GM19328 (cell line): ENCODE measurements around the gene HBS1L.

ENCODE experiments used
- ATAC-seq: cut with Tn5 transposase; IDR thresholded peaks from one replicate; pipeline ENCODE4 v1.9.1; 2021; ENCODE audit warnings: mild to moderate bottlenecking, moderate library complexity; ENCODE audit not compliant: unreplicated experiment

HBS1L gene

DNA sequence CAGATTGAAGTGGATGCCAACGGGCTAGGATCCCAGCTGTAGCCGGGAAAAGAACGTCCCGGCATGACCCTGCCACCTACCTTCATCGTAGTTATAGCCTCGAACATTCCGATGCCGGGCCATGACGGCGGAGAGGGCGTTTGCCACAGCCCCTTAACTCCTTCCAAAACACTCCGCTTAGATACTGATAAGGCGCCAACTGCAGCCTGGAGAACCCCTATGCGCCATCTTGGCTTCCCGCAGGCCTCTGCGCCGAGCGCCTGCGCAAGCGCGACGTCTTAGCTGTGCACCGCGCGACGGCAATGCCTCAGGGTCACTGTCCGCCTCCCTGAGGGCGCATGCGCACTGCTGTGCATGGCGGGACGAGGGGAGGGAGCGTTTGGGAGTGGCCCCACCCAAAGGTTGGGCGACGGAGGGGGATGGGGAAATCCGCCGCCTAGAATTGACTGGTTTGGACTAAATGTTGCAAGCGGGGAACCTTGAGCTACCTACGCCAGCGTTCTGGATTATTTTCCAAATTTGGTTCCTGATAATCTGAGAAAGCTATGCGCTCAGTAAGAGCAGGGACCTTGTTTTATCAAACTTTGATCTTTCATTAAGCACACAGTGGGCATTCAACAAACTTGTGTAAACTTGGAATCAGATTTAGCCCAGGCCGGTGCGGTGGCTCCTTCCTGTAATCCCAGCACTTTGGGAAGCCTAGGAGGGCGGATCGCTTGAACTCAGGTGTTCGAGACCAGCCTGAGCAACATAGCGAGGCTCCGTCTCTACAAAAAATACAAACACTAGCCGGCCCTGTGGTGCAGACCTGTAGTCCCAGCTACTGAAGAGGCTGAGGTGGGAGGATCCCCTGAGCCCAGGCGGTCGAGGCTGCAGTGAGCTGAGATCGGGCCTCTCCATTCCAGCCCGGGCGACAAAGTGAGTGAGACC lies at the start of gene HBS1L:
HBS1L (minus strand) TSS at position 254 of the 930 bp plus-strand sequence; CDS start at position 123, 131 bp downstream.
- ATAC-seq, result peak; percentile 98

DNA sequence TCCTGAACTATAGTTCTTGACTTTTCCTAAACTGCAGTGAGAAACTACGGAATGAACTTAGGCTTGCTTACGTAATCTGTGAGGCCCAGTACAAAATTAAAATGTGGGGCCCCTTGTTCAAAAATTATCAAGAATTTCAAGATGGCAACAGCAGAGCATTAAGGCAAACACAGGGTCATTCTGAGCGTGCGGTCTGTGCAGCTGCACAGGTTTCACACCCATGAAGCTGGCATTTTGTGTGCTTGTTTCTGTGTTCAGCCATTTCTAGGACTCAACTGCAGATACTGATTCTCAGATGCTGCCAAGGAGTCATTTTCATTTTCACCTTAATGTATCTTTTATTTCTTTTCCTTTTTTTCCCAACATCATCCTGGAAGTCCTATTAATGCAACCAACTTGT lies 49.6 kb upstream of the HBS1L start:
- no peak for ATAC-seq

DNA sequence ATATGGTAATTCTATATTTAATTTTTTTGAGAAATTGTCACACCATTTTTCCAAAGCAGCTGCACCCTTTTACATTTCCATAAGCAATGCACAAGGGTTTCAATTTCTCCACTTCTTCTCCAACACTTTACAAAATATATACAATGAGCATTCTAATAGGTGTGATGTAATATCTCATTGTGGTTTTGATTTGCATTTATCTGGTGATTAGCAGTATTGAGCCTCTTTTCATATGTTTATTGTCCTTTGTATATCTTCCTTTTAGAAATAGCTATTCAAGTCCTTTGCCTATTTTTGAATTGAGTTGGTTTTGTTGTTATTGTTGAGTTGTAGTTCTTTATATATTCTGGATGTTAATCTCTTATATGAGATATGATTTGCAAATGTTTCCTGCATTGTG lies 47.6 kb upstream of the HBS1L start:
- no peak for ATAC-seq

DNA sequence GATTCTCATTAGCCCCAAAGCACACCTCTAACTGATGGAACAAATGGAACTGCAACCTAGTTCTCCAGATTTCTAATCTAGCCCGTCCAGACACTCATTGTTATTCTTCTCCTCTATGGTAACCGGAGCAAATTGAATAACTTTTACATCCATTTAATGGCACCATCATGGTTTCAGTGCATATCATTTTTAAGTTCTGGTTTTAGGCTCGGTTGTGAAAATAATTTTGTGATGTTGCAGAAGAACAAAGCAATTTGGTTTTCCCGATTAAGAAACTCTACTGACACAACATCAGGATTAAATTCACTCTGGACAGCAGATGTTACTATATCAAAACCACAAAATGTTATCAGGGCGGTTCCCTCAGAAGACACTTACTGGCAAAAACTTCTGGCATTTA lies 42.5 kb upstream of the HBS1L start:
- no peak for ATAC-seq

DNA sequence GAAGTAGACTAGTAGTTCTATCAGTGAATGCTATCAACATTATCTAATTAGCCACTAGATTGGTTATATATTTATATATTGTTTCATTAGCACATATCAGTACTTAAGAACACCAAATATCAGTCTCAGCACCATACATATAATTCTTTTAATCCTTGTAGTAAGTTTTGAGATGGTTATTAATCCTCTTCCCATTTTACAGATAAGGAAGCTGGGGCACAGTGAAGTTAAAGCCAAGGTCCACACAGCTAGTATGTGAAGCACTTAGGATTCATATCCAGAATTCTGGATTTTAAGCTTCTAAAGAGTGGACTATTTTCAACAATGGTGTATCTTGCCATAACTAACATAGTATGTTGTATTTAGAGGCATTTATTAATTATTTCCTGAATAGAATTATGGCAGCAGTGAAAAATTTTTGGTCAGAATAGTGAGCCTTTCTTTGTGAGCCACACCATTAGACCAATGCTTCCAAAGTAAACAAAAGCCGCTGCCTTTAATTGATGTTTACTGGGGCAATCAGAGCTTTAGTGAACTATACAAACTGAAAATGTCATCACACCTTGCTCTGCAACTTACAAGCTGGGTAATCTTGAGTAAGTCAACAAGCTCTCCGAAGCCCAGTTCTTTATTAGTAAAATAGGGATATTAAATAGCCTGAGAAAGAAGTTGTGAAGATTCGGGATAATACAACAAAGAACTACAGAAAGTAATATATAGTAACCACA lies 41.9 kb upstream of the HBS1L start:
- no peak for ATAC-seq

DNA sequence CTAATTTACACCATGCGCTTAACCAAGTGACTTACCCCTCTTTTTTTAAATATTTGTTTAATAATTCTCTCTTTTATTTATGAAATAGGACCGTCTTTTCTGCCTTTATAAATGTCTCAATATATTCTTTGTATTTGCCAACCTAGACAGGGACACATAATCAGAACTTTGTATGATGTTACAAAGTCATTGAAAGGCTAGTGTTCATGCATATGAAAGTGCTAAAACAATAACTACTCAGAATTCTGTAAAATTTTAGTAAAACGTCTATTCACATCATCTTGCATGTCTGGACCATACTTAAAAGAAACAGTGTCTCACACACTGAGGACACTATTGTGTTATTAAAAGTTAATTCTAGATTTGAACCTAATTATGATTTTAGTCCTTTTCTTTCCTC lies 41.1 kb upstream of the HBS1L start:
- ATAC-seq, result no peak

DNA sequence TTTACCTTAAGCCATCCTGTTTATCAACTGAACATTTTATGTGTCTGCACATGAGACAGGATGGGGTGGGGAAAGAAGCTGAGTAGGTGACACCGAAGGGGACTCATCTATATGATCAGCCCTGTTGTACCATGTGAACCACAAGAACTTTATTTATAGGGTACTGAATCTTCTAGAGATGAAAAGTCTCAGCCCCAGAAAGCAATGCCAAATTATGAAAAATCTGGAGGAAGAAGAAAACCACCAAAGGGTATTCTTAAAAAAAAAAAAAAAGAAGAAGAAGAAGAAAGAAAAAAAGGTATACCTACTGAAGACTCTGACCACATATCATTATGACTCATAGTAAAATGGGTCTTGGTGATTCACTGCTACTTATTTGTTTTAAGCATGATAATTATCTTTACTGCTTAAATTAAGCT lies 39.8 kb upstream of the HBS1L start:
- no peak for ATAC-seq

DNA sequence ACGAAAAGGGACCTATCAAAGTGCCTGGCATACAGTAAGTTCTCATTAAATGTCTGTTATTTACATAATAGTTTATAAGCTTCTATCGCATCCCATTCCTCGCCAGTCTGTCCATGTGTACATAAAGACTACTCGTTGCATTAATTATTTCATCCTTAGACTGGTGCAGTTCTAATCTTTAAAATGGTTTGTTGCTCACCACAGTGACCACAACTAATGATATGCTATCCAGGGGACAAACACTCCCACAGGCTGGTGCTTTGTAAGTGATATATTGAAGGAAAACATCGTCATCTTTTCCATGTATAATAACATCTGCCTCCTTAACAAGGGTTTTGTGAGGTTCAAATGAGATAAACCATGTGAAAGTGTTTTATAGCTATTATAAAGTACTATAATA lies 39.0 kb upstream of the HBS1L start:
- ATAC-seq, result no peak

DNA sequence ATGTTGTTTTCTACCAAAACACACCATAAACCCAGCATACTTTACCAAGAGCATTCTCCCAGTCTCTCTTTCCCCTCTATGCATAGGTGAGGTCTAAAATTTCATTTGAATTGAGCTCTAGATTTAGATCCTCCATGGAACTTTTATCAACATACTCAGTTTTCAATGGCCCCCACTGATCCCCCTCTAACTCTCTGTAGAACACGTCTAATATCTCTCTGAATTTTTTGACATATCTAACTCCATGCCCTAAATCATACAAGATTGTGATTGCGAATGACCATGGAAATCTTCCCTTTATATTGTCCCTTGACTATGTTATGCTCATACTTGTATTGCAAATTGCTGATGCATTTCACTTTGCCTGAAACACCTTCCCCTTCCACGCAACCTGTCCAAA lies 38.1 kb upstream of the HBS1L start:
- no peak for ATAC-seq

DNA sequence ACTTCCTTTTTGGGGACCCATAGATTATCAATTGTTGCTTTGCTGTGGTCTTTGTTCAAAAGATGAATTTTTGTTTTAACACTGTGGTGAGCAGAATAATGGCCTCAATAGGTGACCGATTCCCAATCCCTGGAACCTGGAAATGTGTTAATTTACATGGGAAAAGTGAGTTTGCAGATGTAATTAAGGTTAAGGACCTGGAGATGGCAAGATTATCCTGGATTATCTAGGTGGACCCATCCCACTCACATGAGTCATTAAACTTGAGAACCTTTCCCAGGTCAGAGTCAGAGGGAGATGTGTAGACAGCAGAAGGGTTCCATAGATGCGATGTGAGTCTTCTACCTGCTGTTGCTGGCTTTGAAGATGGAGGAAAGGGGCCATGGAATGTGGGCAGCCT lies 36.2 kb upstream of the HBS1L start:
- no peak for ATAC-seq

DNA sequence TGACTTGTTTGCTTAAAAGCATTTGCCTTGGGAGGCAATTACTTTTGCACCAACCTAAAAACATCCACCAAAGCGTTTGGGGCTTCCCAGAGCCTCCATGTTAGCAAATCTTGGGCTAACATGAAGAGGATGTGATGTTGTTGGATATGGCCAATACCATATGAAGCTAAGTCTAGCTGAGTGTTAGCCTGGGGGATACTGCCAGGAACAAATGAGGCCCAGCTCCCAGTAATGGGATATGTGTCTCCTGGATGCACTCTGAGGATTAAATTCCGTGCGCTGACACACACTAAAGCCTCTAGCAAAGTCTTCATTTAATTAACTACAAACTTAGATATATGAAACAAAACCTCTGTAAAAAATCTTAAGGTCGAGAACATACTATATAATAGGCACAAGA lies 35.3 kb upstream of the HBS1L start:
- ATAC-seq, result no peak

DNA sequence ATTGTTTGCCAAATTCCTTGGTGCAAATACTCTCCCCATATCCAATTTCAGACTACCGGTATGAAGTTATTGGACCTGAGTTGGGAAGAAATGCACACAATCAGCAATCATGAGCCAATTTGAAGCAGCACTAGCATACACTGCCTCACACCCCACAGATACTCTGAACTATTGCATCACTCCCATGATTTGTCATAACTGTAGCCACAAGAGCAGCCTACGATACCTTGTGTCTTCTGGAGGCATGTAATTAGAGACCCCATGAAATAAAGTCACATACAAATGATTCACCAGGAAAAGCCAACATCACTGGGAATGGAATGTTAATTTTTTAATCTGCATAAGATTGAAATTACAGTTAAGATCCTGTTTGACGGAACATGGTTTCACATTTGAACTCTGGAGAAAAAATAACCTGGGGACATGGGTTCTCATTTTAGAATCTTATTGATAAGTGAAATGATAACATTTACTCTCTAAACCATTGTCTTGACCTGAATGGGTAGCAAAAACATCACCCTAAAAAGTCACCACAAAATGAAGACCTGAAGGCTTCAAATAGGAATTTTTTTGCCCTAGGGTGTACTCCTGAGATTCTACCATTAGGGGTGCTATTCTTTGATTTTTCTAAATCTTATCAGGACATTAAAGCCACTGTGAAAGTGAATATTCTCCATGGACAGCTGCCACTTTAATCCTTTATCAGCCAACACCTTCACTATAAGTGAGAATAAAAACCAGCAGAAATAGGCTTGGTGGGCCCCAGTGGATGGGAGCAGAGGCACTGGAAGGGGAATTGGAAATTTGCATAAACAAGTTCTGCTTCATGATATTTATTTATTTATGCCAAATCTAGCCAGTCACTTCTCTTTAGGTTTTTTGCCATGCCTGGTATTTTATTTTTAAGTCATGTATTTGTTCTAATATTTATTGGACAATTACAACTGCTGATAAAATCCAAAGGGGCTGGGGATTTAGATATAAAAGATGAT lies 34.5 kb upstream of the HBS1L start:
- peak; percentile 55 for ATAC-seq

DNA sequence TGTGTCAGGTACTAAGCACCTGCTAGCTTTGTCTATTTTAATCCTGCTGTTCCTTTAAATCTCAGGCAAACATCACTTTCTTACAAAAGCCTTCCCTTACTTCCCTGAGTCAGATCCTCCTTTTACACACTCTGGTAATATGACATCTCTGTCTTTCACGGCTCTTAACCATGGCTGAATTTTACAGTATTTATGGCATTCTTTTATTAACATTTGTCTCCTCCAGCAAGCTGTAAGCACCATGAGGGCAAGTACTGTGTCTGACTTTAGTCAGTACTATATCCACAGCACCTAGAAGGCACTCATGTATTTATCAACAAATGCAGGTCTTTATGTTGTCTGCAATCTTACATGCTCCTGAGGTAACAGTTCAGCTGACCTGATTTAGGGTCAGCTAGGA lies 33.7 kb upstream of the HBS1L start:
- no peak for ATAC-seq

DNA sequence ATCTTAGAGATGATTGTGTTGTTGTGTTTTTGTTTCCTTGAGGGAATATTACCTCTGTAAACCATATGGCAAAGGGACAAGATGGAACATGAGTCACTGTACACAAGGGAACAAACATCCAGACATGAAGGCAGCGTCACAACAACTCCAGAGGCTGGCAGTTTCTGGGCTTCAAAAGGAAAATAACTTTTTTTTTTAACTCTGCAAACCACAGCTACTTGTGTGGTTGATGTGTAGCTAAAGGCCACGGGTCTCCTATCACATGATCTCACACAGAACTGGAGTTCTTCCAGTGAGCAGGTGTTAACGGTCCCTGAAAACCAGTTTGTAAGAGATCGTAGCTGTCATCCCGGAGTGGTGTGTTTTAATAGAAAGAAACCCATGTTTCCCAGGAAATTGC lies 33.2 kb upstream of the HBS1L start:
- ATAC-seq, result no peak

DNA sequence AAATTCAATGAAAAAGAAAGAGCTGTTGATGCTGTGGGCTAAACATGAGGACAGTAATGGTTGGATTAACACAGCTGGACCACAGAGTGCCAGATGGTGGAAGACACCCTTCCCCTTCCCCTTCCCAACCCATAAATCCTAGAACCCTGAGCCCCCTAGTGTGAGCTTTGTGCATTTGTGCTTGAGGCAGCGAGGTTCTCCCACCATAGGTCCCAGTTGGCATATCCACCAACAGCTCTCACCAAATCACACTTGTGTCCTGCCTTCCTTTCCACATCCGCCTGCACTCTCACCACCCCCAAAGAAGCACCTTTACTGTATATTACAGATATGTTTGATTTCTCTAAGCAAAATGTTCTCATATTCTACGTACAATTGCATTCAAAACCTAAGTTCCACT lies 32.8 kb upstream of the HBS1L start:
- ATAC-seq, result no peak

DNA sequence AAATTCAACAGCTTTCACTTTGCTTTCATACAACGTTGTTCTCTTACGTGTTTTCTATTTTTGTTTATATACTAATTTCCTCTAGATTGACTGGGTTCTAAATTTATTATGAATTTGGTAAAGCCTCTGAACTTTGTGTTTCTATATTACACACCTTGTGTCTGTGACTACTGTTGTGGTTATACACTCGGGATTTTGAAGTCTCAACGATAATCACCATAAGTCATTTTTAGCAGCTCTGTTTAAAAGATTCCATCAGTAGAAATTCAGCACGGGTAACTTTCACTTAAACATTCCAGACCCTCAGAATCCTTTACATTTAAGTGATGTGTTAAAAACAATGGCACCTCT lies 31.8 kb upstream of the HBS1L start:
- no peak for ATAC-seq

DNA sequence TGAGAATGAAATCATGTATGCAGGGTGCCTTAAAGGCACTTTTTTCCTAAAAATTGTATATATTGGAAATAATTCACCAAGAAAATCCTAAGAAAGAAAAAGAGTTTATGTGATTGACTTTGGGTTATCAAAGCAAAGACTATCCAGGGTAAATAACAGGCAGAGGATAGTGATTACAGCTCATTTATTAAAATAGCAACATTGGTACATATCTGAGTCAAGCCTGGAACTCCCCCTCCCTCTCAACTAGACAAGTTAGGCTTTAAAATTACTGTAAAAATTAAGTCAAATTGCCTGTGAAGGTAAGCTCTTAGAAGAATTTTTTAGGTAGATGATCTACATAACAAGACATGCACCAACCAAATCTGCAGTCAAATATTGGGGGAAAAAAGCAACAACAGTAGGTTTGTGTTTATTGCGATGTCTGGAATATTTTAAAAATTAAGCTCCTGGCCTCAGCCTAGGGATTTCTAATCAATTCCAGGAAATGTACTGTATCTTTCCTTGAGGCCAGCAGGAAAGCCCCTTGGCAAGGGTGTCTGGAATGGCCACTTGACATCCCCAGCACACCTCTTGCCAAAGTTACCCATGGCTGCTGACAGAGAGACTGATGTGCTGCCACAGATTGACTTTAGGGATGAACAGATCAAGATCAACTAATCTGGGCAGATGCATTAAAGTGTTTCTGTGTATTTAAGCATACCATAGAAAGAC lies 31.2 kb upstream of the HBS1L start:
- no peak for ATAC-seq

DNA sequence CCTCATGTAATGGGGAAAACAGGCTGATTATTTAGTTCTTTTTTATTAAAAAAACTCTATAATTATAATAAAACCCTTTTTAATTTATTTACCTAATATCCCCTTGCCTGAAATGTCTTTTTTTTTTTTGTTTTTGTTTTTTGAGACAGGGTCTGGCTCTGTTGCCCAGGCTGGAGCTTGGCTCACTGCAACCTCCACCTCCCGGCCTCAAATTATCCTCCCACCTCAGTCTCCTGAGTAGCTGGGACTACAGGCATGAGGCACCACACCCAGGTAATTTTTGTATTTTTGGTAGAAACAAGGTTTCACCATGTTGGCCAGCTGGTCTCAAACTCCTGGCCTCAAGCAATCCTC lies 30.3 kb upstream of the HBS1L start:
- no peak for ATAC-seq

DNA sequence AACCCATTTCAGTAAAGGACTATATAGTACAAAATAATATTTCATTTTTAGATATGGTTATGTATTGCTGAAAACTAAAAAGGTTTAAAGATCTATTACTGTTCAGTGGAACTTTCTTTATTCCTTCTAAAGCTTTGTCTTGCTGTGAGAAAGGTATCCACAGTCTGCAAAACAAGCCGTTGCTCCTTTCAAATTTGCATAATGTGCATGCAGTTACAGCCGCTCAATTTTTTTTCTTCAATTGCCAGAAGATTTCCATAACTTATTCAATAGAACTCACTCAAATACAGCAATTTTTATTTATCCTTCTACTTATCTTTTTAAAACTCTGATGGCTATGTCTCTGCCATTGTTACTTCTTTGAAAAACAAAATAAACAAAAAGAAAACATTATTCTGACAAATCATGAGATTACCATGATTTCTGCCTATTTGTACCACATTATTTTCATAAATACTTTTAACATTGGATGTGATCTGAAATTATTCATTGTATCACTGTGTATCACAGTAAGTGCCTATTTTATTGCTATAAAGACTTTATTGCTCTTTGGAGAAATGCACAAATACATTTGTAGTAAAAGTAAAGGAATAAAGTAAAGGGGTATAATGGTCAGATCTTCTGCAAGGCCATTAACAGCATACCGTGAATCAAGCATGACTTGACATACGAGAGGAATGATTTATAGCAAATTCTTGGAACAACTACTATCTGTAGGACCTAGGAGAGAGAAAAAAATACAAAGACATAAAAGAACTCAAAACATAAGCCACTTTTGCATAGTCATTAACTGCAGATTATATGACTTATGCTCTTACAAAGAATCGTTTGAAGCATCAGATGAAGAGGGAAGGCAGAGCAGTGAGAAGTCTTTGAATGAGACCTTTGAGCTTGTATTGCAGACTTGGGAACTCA lies 29.6 kb upstream of the HBS1L start:
- no peak for ATAC-seq

DNA sequence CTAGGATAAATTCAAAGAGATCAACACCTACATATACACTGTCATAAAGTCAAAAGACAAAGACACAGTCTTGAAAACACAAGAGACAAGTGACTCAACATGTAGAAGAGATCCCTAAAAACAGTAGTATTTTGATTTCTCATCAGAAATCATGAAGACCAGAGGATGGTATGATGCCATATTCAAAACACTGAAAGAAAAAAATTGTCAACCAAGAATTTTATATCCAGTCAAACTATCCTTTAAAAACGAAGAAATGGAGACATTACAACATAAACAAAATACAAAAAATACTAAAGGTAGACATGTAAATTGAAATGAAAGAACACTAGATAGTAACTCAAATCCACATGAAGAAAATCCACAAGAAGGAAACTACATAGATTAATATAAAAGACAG lies 27.3 kb upstream of the HBS1L start:
- no peak for ATAC-seq
